GM18498 (cell line): Measurements from ENCODE around the gene RAB26.

Source experiments
- ATAC-seq: cut with Tn5 transposase; IDR thresholded peaks from one replicate; pipeline ENCODE4 v1.9.1; 2021; ENCODE audit warnings: mild to moderate bottlenecking, moderate library complexity; ENCODE audit not compliant: unreplicated experiment

RAB26 gene

GRCh38 chr16:2178321-2179106 is 30.1 kb downstream of the RAB26 start:
- no peak for ATAC-seq

GRCh38 chr16:2179107-2179501 is 30.7 kb downstream of the RAB26 start:
- ATAC-seq, result no peak

DNA sequence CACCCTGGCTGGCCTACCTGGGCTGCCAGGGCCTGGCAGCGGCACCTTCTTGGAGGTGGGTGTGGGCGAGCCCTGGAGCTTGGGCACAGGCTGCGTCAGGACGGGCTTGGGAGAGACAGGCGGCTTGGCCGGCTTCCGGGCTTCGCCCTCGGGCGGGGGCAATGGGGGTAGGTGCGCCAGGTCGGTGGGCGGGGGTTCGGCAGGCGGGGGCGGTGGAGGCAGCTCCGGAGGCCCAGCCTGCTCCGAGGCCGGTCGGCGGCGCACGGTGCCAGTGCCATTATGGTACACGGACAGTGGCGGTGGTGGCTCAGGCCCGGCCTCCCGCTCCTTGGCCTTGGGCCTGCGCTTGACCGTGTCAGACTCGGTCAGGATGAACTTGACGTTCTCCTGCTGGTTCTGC is 31.2 kb downstream of the RAB26 start:
- no peak for ATAC-seq

DNA sequence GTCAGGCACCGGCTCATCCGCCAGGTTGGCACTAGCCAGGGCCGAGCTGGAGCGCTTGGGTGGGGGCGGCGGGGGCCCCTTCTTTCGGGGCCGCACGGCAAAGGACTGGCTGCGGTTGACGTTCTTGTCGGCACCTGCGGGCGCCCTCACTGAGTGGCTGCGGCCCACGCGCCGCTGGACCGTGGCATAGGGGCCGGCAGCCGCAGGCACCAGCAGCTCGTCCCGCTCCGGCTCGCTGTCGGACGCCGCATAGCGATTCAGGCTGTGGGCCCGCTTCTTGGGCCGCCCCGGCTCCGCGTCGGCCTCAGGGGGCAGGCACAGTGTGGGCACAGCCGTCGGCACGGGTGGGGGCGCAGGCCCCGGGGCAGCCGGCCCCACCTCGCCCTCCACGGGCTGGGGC is 32.0 kb downstream of the RAB26 start:
- ATAC-seq, result no peak

- ATAC-seq, result no peak
These were observed 32.8 kb downstream of the RAB26 start for GRCh38 chr16:2180962-2181923.

- no peak for ATAC-seq
These were observed 33.5 kb downstream of the RAB26 start for GRCh38 chr16:2181952-2182351.

DNA sequence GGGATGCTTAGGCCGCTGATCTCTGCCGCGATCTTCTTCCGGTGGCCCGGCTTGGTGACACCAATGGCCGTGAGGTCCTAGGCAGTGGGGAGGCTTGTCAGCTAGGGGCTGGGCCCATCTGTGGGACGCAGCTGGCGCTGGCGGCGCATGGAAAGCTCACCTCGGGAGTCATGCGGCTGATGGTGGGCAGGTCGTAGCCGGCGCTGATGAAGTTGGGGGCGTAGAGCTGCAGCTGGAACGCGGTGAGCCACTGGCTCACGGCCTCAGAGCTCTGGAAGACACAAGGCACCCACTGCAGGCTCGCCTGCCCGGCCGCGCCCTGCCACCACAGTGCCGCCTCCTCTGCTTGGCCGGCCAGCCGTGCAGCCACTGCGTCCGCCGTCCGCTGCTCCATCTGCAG is 35.2 kb downstream of the RAB26 start:
- ATAC-seq, result no peak

DNA sequence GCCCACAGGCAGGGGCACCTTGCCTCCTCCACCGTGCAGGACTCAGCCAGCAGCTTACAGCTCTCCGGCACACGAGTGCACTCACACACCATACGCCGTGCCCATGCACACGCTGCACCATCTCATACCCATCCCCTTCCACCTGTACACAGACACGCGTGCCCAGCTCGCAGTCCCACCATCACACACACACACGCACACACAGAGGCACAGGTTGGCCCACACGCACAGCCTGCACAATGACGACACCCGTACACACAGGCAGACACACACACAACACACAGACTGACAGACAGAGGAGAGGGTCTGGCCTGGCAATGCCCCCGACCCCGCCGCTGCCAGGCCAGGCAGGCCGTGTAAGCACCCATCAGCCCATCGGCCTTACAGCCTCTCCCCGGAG is 35.9 kb downstream of the RAB26 start:
- no peak for ATAC-seq

- no peak for ATAC-seq
These were observed 36.5 kb downstream of the RAB26 start for GRCh38 chr16:2184962-2185361.

DNA sequence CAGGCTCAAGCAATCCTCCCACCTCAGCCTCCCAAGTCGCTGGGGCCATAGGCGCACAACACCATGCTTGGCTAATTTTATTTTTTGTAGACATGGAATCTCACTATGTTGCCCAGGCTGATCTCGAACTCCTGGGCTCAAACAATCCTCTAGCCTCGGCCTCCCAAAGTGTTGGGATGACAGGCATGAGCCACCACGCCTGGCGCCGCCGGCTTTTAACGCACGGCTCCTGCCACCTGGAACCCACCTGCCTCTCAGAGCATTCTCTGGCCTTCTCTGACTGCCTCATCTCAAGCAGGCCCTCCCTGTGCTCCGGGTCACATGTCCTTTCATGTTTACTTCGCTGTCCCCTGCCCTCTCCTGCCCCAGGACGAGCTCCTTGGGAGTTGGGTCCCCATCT is 37.6 kb downstream of the RAB26 start:
- no peak for ATAC-seq

DNA sequence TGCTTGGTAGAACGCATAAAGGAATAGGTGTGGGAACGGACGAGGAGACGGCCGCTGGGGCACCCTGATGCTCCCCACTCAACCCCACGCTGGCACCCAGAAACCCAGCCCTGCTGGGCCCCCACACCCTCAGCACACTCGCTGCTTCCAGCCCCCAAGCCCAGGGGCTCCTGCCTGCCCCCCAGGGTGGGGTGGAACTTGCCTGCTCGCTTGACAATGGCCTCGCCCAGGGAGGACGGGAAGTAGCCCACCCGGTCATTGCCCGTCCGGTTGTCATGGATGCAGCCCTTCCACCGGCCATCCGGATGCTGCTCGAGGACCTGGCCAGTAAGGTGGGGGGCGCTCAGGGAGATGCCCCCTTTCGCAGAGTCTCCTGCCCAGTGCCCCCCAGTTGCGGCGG is 38.1 kb downstream of the RAB26 start:
- ATAC-seq, result no peak

DNA sequence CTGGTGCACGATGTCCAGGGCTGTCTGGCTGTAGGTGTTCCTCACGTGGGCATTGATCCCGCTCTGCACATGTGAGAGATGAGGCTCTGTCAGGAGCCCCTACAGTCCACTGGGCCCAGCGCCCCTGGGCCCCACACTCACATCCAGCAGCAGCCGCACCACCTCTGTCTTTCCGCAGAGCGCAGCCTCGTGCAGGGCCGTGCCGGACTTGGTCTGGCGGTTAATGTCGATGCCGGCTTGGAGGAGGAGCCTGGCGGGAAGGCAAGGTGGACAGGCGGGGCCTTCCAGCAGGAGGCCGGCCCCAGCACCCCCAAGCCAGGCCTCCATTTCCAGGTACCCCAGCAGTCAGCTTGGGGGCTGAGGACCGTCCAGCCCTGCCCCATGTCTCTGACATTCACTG is 38.8 kb downstream of the RAB26 start:
- ATAC-seq, result no peak

DNA sequence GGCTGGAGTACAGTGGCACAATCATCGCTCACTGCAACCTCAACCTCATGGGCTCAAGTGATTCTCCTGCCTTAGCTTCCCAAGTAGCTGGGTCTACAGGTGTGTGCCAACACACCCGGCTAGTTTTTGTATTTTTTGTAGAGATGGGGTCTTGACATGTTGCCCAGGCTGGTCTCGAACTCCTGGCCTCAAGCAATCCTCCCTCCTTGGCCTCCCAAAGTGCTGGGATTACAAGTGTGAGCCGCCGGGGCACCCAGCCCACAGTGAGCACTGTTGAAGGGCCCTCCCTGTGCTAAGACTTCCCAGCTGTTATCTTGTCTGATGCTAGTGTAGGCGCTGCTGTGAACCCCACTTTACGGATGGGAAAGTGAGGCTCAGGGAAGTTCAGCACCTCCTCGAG is 40.0 kb downstream of the RAB26 start:
- no peak for ATAC-seq

DNA sequence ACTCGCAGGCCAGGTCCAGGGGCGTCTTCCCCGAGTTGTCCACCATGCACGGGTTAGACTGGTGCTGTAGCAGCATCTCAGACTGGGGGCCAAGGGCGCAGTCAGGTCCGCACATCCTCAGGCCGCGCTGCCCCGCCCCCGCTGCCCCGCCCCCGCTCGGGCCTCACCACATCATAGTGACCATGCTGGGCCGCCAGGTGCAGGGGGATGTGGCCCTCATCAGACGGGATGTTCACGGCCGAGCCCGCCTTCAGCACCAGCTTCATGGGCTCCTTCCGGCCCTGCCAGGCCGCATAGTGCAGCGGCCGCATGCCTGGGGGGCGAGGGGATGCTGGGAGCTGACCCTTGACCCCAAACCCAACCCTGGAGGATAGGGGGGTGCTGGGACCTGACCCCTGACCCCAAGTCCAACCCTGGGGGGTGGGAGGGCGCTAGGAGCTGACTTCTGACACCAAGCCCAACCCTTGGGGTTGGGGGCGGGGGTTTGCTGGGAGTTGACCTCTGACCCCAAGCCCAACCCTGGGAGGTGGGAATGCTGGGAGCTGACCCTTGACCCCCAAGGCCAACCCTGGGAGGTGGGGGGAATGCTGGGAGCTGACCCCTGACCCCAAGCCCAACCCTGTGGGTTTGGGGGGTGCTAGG is 40.9 kb downstream of the RAB26 start:
- ATAC-seq, result no peak

DNA sequence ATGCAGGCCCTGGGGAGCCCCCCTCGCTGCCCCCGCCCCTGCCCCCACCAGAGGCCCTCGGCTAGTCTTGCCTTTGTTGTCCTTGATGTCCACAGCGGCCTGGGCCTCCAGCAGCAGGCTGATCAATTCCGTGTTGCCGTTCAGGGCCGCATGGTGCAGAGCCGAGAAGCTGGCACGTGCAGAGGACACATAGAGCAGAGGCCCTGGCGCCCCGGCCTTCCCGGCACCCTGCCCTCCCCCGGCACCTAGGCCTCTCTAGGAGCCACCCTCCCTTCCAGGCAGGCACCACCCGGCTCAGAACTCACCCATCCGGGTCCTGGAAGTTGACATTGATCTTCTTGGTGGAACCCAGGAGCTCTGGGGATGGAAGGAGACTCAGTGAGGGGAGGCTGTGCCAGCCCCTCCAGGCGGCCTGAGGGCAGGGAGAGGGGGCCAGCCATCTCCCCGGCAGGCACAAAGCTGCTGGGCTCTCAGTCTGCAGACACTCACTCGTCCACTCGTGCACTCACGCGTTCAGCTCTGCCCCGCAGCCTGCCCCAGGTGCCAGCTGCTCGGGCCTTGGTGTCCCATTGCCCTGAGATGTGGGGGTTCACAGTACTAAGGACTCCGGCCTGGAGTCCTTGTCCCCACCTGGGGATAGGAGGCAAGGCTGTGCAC is 41.7 kb downstream of the RAB26 start:
- ATAC-seq, result no peak

DNA sequence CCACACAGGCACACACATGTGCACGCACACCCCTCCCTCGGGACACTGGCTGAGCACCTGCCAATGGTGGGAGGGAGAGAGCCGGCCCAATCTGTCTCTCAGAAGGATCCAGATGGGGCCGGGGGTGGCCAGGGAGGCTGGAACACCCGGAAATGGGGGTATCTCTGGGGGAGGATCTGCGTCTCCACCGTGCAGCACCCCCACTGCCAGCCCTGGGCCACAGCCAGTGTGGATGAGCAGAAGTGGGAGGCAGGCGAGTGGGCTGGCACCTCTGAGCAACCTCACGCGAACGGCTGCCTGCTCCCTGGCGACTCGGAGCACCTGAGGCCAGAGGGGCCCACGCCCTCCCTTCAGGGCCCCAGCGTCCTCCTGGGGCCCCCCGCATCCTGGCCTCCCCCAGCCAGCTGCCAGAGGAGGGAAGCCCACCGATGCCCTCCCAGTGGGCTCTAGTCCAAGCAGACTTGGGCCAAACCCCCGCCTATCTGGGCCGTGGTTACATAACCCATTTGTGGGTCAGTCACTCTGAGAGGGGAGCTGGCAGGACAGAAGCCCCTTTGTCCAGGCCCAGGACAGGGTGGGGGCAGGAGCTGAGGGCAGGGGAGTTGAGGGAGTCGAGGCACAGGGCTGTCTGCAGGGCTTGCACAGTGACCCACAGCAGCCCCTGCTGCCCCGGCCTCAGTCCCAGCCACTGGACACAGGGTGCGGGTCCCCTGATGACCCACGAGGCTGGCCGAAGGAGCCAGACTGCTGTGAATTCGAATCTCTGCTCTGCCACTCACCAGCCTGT is 42.4 kb downstream of the RAB26 start:
- no peak for ATAC-seq

GRCh38 chr16:2191446-2191706 is 43.0 kb downstream of the RAB26 start:
- ATAC-seq, result no peak

DNA sequence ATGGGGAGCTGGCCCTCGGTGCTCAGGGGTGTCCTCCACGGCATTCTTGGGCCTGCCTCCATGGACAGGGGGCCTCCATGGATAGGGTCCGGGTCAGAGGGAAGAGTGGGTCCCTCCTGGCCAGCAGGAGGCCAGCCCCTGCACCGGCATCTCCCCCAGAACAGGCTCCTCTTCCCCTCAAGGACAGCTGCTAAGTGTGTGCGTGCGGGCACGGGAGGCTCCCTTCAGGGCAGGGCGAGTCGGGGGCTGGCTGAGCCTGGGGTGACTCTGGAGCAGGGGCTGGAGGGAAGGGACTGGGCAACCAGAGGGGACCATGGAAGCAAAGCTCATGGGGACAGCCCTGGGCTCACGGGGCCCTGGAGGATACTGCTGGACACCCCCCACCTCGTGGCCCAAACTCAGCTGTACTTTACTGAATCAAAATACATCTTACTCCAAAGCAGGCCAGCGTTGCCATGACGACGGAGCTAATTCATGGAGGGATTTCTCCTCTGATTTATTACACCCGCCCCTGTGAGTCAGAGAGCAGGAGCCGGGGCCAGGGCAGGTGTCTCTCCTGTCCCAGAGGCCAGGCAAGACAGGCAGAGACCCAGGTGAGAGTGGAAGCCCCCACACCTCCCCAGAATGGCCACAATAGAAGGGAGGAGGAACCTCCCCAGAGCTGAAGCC is 45.9 kb downstream of the RAB26 start:
- ATAC-seq, result no peak

DNA sequence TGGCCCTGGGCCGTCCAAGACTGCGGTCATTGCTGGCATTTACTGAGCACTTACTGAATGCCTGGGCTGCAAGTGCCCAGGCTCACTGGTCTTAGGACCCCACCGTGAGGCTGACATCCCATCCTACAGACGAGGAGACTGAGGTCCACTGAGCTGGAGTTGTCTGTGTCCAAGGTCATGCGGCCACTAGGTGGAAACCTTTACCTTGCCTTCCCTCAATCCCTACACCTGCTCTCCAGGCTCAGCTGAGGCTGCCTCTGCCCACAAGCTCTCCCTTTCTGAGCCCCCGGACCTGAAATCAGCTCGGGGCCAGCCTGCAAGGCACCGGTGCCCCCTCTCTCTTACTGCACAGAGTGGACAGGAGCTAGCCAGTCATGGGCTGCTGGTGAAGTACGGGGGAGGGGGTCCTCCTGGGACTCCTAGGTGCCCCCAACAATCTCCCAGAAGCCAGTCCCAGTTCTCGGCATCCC is 46.5 kb downstream of the RAB26 start:
- no peak for ATAC-seq
